HG03280 (cell line): ENCODE data around the gene ELP4.
"Not testable (repeated sequence)": the region's sequence is repeated elsewhere in the genome, so short reads cannot be mapped to it uniquely, and the experiment has no call there.

ENCODE experiments used
- ATAC-seq: cut with Tn5 transposase; IDR thresholded peaks from one replicate; pipeline ENCODE4 v1.9.1; 2021; ENCODE audit warnings: mild to moderate bottlenecking, moderate library complexity; ENCODE audit not compliant: unreplicated experiment

Gene ELP4

DNA sequence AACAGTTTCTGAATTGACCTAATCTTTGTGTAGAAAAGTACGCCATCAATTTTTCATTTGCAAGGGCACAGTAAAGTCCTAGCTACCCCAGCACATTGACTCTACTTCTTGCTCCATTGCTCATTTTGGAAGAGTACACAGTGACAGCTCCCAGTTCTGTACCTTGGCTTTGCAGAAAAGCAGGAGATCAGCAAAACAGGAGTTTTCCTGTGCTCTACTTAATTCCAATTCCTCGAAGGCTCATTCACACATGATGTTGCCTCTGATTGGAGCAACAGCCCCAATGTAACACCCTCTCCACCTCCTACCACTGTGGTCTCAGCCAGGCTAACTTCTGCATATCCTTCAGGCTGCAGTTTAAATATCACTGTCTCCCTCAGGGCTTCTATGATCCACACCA, 182.9 kb downstream of the ELP4 start:
- ATAC-seq: no peak

DNA sequence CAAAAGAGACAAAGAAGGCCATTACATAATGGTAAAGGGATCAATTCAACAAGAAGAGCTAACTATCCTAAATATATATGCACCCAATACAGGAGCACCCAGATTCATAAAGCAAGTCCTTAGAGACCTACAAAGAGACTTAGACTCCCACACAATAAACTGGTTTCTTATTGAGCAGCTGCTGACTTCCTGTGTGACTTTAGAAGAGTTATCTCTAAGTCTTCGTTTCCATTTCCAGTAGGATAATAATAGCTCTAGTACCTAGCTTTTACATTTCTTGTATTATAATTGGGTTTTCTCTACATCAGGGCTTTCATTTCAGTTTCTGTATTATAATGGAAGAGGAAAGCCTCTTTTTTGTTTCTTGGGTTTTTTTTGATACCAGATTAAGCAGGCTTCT, 187.5 kb downstream of the ELP4 start:
- not testable (repeated sequence) for ATAC-seq

DNA sequence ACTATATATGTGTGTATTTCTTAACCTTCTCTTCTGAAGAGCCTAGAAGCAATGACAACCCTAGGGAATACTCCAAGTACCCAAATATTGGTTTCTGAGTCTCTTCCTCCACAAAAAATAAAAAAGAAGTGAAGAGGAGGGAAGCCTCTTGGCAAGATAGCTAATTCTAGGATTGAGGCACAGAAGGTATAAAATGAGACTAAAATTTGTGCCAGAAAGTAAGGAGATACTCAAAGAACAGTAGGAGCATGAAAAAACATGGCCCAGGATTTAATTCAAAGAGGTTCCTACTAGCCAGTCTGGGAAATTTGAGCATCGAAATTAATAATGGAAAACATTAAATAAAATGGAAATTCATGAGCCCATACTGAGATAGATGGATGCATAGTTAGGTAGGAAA, 189.5 kb downstream of the ELP4 start:
- ATAC-seq: no peak

DNA sequence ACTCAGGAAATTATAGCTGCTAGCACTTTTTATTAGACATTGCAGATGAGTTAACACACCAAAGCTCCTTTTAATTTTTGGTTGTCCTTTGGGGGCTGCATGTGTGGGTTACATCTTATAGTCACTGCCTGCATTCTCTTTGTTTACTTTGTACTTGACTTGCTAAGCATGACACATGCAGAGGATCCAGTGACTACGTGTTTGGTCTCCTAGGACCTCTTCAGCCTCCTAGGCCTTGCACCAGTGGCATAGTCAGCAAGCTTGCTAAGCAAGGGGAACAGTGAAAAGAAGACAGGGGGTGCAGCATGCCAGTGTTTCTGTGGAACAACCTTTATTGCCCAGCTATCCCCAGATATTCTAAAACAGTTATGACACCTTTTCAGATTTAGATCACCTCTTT, 193.4 kb downstream of the ELP4 start:
- ATAC-seq: no peak

DNA sequence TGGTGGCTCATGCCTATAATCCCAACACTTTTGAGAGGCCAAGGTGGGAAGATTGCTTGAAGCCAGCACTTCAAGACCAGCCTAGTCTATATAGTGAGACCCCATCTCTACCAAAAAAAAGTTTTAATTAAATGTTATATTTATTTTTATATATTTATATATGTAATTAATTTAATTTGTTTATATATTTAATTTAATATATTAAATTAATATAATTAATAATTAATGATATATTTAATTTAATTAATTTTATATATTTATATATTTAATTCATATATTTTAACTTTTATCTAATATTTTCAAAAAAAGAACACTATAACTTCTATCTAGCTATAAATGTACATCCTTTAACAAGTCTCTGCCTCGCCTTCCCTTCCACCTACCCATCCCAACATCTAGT, 196.8 kb downstream of the ELP4 start:
- no peak for ATAC-seq

DNA sequence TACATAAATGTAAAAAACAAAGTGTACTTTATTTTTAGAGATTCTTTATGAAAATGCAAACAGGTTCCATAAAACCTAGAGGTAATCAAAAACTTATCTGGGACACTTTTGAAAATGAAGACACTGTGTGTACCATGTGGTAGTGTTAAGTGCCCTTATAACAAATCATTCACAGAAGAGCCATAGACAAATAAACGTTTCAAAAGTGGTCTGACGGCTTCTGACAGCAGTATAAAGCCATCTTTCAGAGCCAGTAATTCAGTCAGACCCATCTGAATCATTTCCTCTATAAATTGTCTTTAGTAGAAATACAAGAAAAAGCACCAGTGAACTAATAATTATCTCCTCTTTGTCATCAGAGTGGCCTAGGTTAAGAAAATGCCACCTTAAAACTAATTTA, 201.6 kb downstream of the ELP4 start:
- no peak for ATAC-seq

DNA sequence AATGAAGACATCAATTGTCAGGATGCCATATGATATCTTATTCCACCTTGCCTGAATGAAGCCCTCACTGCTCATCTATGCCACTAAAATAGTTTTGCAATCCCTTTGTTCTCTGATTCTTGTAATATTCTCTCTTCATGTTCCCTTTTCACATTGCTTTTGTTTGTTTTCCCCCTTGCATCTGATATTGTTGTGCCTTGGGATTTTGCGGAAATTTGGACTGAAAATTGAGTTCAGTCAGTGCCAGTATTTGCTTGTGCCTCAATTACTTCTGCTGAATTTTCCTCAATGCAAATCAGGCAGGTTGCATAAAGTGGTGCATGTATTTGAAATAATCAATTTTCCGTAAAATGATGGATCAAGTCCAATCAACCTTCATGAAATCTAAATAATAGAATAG, 203.3 kb downstream of the ELP4 start:
- no peak for ATAC-seq

DNA sequence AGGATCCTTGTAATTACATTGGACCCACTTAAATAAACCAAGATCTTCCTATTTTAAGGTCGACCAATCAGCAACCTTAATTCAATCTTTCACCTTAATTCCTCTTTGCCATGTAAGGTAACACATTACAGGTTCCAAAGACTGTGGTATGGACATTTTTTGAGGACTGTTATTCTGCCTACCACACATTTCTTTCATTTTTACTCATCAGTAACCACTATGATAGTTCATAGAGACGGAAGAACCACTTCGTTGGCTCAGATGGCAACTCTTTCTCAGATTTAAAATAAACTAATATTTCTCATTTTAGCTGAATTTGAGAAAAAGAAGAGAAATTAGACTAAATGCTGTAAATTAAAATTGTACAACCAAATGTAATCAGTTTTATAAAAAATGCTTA, 205.3 kb downstream of the ELP4 start:
- ATAC-seq: no peak

DNA sequence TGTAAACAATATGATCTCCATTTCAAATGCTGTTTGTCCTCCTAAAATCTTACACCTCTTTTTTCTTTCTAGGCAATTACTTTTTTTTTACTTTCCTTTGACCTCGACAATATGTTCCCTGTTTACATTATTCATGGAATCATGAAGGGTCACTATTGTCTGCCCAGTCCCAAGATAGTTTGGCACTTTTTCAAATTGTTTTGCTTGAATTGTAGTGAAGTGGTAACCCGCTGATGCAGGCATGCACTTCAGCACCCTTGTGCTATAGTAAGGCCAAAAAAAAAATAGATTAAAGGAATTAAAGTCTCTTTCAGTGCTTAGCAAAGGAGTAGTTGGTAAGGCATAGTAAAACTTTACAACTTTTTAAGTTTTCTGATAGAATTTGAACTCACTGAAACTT, 210.7 kb downstream of the ELP4 start:
- ATAC-seq: no peak

DNA sequence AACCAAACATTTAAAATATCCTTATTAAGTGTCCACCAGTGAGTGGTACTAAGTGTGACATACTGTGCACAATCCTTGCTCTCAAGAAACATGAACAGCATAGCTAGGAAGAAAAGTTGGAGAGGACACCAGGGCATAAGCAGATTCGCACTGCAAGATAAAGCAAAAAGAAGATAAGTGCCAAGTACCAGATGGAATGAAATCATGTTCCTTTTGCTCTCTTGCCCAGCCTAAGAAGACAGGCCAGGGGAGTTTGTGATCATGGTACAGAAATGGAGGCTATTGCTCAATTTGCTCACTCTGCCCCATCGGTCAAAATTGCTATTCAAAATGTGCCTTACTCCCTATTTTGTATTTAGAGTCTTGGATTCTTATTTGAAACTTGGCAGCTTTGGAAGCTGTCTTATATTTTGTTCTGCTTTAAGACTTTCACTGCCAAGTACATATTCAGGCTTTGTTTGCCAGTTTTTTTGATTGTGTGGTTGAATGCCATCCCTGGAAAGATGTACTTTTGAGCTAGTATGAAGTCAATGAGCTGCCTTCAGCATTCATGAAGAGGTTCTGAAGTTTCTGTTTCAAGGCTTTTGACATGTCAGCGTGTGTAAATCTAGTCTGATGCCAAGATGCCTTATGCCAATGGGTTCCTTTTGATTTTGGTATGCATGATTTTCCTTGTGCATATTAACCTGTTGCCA, 211.3 kb downstream of the ELP4 start:
- ATAC-seq: no peak

DNA sequence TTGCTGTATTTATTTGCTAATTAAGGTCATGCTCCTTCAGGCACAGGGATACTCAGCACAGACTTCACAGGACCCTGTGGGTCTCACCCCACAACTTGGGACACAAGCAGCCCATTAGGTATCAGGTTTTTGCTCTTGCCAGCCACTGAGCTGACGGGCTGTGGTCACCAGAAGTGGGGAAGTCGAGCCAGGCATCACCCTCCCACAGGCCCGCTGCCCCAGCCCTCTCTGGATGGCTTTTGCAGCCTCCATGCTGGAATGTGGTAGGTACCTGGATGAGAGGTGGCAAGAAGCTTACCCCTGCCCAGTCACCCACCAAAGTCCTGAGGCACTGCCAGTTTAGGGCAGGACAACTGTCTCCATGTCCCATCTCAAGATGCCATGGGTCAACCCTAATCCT, 213.2 kb downstream of the ELP4 start:
- ATAC-seq: no peak

DNA sequence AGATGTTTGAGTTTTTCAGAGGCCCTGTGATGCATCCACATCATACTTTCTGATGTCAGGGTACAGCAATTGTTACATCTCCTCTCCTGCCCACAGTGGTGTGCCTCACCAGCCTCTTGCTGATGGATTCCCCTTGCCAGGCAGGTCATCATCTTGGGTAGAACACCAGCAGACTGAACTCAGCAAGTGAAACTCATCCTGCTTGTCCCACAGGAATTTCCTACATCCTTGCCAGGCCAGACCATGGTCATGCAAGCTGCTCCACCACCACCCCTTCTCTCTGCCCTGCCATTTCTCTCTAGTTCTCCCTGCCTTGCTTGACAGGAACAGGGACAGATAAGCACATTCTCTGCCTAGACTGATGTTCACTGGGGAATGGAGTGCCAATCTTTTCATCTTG, 215.6 kb downstream of the ELP4 start:
- ATAC-seq: no peak

DNA sequence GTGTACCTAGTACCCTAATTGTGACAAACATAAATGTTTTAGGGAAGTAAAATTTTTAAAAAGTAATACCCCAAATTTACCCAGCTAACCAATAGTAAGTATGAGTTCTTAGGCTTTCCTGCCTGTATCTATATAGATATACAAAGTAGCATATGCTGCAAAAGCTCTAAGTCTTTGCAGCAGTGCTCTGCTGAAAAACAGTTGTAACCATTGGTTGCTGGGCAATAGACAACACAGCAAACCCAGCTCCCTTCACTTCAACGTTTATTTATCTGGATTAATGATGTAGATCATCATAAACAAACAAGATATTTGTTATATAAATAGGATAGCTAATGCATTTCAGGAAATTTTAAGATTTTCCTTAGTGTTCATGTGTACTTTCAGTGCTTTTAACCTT, 218.9 kb downstream of the ELP4 start:
- no peak for ATAC-seq

DNA sequence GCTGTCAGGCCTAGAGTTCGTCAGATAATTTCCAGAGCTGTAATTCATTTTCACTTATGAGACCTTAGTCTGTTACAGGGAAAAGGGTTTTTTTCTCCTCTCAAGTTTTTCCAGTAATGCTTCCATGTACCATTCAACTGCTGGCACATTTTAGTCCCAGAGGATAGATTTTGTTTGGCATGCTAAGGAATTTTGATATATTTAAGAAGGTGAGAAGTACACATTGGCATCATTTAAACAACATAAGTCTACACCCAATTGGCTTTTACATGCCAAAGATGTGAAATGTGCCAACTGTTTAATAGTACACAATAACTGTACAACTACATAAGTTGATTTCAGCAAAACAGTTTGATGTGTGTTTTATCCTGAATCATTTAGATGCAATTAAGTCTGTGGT, 230.6 kb downstream of the ELP4 start:
- no peak for ATAC-seq

DNA sequence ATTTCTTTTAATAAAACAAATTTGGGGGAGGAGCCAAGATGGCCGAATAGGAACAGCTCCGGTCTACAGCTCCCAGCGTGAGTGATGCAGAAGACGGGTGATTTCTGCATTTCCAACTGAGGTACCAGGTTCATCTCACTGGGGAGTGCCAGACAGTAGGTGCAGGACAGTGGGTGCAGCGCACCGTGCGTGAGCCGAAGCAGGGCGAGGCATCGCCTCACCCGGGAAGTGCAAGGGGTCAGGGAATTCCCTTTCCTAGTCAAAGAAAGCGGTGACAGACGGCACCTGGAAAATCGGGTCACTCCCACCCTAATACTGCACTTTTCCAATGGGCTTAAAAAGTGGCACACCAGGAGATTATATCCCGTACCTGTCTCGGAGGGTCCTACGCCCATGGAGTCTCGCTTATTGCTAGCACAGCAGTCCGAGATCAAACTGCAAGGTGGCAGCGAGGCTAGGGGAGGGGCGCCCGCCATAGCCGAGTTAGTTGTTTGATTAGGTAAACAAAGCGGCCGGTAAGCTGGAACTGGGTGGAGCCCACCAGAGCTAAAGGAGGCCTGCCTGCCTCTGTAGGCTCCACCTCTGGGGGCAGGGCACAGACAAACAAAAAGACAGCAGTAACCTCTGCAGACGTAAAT, 231.3 kb downstream of the ELP4 start:
- not testable (repeated sequence) for ATAC-seq

DNA sequence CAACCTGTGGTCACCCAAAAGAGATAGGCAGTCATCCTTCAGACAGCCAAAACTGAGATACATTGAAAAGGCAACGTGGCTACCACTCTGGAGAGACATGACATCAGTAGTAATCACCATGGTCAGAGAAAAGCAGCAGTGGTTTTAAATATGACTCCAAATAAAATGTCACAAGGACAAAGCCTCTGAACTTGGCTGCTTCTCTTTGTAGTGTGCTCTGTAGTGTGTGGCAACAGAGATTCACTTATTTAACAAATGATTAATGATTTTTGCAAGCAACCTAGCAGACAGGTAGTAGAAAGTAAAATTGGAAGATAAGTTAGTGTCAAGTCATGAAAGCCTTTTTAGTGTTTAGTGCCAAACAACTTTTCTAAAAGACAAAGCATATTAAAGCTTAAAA, 238.0 kb downstream of the ELP4 start:
- ATAC-seq: no peak

DNA sequence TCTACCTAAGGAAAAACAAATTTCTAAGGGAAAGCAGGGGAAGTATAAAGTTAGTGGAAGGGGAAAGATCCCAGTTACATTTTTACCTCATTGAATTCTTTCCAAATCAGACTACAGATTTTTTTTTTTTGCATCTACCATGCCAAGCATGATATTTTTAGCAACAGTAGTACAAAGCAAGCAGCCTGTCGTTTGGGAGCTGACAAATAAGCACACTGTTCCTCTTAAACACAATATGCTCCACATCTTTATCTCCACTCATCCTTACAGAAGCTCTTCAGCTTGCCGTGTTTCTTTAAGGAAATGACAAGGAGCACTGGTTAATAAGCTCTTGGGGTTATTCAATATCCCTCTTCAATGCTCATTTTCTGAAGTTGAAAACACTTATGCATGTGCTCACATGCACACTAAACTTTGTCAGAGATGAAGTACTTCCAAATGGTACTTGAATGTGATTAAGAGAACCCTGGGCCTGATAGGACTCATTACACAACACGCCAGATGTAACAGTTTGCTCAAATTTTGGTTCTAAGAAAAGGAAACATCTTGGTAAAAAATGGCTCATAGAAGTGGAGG, 247.8 kb downstream of the ELP4 start:
- no peak for ATAC-seq

DNA sequence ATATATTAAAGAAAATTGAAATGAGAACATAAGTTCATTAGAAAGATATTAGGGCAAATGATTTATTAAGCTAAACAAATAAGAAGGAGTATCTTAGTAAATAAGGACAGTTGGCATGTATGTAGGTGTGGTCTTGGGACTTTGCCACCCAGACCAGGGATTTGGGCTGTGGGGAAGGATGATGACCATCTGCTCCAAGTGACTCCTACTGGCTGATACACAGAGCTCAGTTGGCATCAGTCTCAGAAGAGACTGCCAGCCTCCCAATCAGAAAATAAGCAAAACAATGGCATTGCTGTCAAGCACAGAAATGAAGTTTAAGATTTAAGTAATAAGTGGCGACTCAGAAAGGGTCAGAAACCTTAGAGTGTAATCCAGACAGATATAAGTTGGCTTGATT, 252.1 kb downstream of the ELP4 start:
- no peak for ATAC-seq

DNA sequence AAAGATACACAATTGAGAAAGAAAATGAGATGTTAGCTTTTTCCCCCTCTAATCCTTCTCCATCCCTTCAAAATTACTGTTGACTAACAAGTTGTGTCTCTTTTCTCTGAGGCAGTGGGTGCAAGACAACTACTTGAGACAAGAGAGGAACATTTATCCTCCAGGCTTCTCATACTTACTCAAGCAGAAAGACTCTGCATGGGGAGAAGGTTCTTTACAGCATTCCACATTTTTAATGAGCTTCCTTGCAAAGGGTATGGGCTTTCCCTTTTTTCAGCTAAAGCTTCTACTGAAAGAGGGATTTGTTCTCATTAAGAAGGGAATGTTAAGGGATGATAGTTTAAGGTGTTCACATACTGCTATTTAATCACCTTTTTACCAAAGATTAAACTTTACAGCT, 253.7 kb downstream of the ELP4 start:
- ATAC-seq: no peak

DNA sequence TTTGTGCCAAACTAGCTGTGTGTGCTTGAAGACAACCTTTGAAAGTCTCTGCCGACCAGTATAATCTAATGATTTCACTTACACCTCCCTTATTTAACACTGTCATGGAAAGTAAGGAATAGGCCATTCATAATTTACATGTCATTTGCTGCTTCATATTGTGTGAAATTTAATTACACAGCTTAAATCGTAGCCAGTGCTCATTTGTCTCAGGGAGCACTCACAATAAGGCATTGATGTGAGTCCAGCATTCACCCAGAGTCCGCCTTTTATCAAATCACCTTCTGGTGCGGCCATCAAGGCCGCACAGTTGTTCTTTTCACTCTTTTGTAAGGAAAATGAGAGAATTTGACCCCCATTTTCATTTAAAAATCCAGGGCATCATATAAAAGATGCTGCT, 254.7 kb downstream of the ELP4 start:
- ATAC-seq: no peak

DNA sequence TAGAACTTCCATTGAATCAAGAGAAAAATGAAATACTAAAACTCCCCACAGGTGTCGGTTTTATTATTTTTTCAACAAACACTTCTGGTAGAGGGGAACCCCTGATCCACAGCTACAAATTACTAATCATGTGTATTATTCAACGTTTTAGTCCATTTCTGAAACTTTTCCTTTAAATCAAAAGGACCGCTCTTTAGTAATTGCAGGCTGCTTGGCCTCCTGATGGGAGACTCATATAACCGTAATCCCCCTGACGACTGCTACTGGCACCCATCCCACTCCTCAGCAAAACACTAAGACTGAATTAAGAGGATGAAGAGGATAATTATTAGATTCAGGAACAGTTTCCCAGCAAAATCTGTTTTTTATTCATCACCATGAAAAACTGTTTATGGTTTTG, 255.2 kb downstream of the ELP4 start:
- ATAC-seq: no peak

DNA sequence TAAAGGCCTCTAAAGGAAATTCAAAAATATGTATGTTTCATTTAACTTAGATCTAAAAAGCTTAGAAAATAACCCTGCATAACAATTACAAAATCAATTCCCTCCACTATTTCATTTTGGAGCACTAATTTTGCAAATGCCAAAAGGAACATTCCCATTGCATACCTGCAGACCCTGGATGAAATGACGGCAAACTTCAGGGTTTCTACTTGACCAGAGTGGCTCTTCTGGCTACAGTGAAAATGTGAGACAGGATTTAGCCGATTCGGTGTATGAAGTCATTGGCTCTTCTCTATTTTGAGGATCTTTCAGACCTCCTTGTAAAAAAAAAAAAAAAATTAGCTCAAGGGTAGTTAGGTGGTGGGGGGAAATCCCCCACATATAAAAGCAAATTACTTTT, 257.5 kb downstream of the ELP4 start:
- no peak for ATAC-seq

DNA sequence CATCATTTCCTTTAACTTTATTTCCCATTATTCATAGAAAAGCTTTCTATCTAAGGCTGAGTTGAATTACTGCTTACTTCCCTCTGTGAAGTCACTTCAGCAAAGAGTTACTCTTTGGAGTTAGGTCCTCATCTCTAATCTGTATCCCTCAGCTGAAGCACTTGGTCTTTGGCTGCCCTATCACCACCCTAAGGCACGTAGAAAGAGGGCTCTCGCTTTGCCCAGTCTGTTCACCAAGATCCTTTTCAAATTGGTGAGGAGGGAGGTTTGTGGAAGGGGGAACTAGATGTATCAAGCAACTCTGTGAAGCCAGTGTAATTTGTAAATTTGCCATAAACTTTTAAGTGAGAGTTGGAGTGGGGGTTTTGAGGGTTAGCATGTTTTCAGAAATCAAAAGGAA, 258.1 kb downstream of the ELP4 start:
- no peak for ATAC-seq
